ENCODE measurements around the gene CYP24A1. TPM values are rescaled to one million over a fixed set of nuclear protein-coding genes. Genes with fewer than 3 reads are reported as not detected.

Gene CYP24A1
- total and polyA plus RNA-seq, 2 of the 8 experiments (the other 6 are each of a cell fraction or from before 2014, with no cell fraction given) = not detected

DNA sequence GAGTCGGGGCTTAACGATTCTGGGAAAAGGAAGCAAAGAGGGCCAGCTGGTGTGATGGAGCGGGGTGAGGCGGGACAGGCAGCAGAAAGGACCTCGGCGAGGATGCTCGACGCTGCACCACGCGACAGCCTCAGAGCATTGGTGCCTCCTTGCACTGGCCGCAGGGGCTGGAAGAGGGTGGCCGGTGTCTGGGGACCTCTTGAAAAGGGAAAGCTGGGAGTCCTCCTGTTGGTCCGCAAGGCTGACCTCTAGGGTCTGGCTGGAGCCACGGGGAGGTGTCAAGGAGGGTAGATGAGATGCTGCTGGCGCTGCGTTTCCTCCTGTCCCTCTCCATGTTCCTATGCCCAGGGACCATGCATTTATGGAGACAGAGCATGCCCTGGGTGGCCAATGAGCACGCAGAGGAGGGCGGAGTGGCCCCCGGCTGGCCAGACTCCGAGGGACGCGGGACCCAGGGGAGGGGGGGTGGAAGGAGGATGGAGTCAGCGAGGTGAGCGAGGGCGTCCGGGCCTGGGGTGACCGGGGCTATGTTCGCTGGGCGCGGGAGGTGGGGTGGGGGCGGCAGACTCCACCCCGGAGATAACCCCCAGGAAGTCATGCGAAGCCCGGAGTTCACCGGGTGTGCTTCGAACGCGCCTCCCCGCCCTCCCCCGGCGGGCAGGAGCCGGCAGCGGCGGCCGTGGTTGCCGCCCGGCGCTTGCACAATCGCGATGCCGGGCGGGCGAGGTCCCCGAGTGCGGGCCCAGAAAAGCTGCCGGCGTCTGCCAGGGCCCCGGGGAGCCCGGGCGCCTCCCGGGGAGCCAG is at the start of gene CYP24A1 (continued):
- TF ChIP-seq POU5F1 (IDR thresholded peaks at IDR 0.05; ENCODE audit: low read depth, low read length) = no peak
- TF ChIP-seq BACH1 (IDR thresholded peaks at IDR 0.05; ENCODE audit: low read length) = no peak
- TF ChIP-seq SUZ12 (IDR thresholded peaks at IDR 0.05; ENCODE audit: low read length) = peak; percentile 63
- peak; percentile 89 for TF ChIP-seq CEBPB (IDR thresholded peaks at IDR 0.05; ENCODE audit: low read depth, low read length)
- peak; percentile 18 for TF ChIP-seq RNF2 (IDR thresholded peaks at IDR 0.05; ENCODE audit: borderline replicate concordance, low read depth, low read length, missing control alignments, poor library complexity, severe bottlenecking)
